ENCODE measurements around the gene TMEM170A.

Gene TMEM170A

GRCh38 chr16:75398333-75398732 is 66.2 kb downstream of the TMEM170A start:
- no peak for DNase-seq

- no peak for DNase-seq
Observed at GRCh38 chr16:75394941-75395340, 69.5 kb downstream of the TMEM170A start.
